Activated CD4-positive, alpha-beta memory T cell treated with anti-CD3 and anti-CD28 coated beads, Interleukin-2, amount 10 ng/mL, durations not matched to agents 7 days and 5 days (primary cell): ENCODE data around the gene EFCAB6. TPM values are rescaled to one million over a fixed set of nuclear protein-coding genes. Genes with fewer than 3 reads are reported as not detected.

Experiments
- CTCF ChIA-PET: fragments of 350-600 bp; sonication (Branson Sonifier 250); formaldehyde crosslinking; loops from one replicate; lab custom pipeline; 2021; ENCODE audit warnings: antibody characterized with exemption, inconsistent platforms; lab: Charles Lee
- POLR2A ChIA-PET: fragments of 350-600 bp; sonication (Branson Sonifier 250); formaldehyde crosslinking; loops from one replicate; lab custom pipeline; 2021; ENCODE audit warnings: antibody characterized with exemption; lab: Charles Lee
- DNase-seq: peaks from one replicate; pipeline ENCODE4 v3.0.0-alpha.2; 2020
- H3K27ac Mint-ChIP-seq: one replicate; pipeline ENCODE4 v1.8.0; 2021; ENCODE audit warnings: mild to moderate bottlenecking, mixed read lengths
- H3K27me3 Mint-ChIP-seq: one replicate; pipeline ENCODE4 v1.8.0; 2021; ENCODE audit warnings: mixed read lengths
- H3K36me3 Mint-ChIP-seq: one replicate; pipeline ENCODE4 v1.8.0; 2021; ENCODE audit warnings: low read depth, mixed read lengths
- H3K4me1 Mint-ChIP-seq: one replicate; pipeline ENCODE4 v1.8.0; 2021; ENCODE audit warnings: mixed read lengths
- H3K4me3 Mint-ChIP-seq: one replicate; pipeline ENCODE4 v1.8.0; 2021; ENCODE audit warnings: mild to moderate bottlenecking, mixed read lengths
- H3K9me3 Mint-ChIP-seq: one replicate; pipeline ENCODE4 v1.8.0; 2021; ENCODE audit warnings: mixed read lengths
- total RNA-seq, 2 experiments: library from RNA; stranded (reverse); gene quantifications; one replicate each; pipeline ENCODE4 v1.2.3, GENCODE V29; 2021

EFCAB6 gene
- total RNA-seq, 2 experiments from 2014 or later = 0.18 TPM; not detected in 1

DNA sequence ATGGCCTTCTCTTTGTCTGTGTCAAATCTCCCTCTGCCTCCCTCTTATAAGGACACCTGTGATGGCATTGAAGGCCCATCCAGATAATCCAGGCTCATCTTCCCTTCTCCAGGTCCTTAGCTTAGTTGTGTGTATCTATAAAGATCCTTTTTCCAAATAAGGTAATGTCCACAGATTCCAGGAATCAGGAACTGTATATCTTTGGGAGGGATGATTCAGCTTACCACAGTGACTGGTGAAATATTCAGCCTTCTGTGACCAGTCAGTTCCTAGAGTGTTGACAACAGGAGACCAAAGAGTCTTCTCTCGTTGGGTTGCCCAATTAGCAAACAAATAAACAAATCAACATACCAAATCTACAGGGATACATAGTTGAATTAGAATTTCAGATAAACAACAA, 224.5 kb downstream of the EFCAB6 start:
- H3K9me3 Mint-ChIP-seq = no peaks in the 10 kb centered on the region
- CTCF ChIA-PET = no interaction called here
- H3K27ac Mint-ChIP-seq = no peak overlapping the region
- H3K27me3 Mint-ChIP-seq = peaks cover 14% of the 10 kb centered on the region
- H3K4me1 Mint-ChIP-seq = no peaks in the 10 kb centered on the region
- no peak overlapping the region for H3K4me3 Mint-ChIP-seq
- no peaks in the 10 kb centered on the region for H3K36me3 Mint-ChIP-seq
- no peak for DNase-seq
- POLR2A ChIA-PET = no interaction called here

DNA sequence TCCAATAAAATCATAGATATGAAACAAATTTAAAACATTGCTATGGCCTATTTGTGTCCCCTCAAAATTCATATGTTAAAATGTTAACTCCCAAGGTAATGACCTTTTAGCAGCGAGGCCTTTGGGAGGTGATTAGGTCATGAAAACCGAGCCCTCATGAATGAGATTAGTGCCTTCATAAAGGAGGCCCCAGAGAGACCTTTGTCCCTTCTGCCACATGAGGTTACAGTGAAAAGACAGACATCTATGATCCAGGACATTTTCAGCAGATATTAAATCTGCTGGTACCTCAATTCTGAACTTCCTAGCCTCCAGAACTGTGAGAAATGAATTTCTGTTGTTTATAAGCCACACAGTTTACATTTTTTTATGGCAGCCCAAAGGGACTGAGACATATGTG, 228.6 kb downstream of the EFCAB6 start:
- no peak for DNase-seq
- H3K9me3 Mint-ChIP-seq = no peaks in the 10 kb centered on the region
- H3K4me3 Mint-ChIP-seq = no peak overlapping the region
- ChIA-PET CTCF (no interaction called here), POLR2A (no interaction called here)
- peaks cover 3% of the 10 kb centered on the region for H3K27me3 Mint-ChIP-seq
- no peaks in the 10 kb centered on the region for H3K36me3 Mint-ChIP-seq
- no peaks in the 10 kb centered on the region for H3K4me1 Mint-ChIP-seq
- H3K27ac Mint-ChIP-seq = no peak overlapping the region

DNA sequence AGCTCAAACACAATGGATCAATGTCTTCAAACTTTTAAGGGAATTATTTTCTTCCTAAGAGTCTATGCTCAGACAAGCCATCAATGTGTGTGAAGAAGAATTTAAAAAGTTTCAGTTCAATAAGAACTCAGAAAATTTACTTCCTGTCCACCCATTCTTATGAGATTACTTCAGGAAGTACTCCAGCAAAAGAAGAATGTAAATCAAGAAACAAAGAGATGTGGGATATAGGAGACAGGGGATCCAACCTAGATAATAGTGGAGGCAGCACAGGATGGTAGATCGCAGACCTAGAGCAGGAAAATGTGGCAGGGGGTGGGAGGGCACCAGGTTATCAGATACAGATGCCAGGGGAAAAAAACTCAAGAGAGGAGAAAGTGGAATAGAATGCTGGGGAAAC, 229.7 kb downstream of the EFCAB6 start:
- no peaks in the 10 kb centered on the region for H3K36me3 Mint-ChIP-seq
- peaks cover 3% of the 10 kb centered on the region for H3K27me3 Mint-ChIP-seq
- H3K4me3 Mint-ChIP-seq = no peak overlapping the region
- no peak overlapping the region for H3K27ac Mint-ChIP-seq
- DNase-seq = no peak
- no peaks in the 10 kb centered on the region for H3K4me1 Mint-ChIP-seq
- CTCF ChIA-PET = no interaction called here
- POLR2A ChIA-PET = no interaction called here
- H3K9me3 Mint-ChIP-seq = no peaks in the 10 kb centered on the region

DNA sequence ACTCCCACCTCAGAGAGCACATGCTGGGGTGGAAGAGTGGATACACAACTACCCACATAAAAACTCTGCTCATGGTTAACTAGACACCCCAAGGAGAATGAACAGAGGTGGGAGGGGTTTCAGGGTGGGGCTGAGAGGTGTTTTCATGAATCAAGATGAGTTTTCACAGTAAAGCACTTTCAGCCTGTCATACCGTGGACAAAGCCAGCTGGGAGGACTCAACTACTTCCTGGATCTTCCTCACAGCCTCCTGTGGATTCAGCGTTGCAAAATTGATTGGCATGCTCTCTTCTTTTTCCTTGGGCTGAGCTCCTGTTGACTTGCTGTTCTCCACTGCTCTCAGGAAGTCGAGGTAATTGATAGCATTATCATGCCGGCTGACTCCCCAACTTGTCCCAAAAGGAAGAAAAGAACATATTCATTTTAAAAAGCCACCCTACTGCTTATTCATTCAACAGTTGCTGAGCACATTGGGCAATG, 231.8 kb downstream of the EFCAB6 start:
- Mint-ChIP-seq H3K4me3 (no peak overlapping the region), H3K4me1 (no peaks in the 10 kb centered on the region), H3K27me3 (peaks cover 6% of the 10 kb centered on the region), H3K27ac (no peak overlapping the region), H3K36me3 (no peaks in the 10 kb centered on the region), H3K9me3 (no peaks in the 10 kb centered on the region)
- ChIA-PET POLR2A (no interaction called here), CTCF (no interaction called here)
- DNase-seq = no peak

DNA sequence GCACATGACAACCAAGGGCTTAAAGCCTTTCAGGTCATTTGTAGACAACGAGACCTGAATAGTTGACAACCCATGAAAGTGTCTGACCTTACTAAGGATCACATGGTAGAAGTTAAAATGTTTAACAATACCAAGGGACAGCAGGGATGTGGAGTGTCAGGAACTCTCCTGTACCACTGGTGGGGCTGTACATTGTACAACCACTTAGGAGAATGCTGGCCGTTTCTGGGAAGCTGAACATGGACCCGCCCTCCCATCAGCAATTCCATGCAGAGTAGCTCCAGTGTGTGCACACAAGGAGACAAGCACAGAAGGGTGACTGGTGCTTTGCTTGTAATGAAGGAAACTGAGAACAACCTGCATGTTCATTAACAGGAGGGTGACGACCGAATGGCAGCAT, 237.4 kb downstream of the EFCAB6 start:
- Mint-ChIP-seq H3K27me3 (peaks cover 5% of the 10 kb centered on the region), H3K27ac (no peak overlapping the region), H3K4me3 (no peak overlapping the region), H3K36me3 (no peaks in the 10 kb centered on the region), H3K4me1 (no peaks in the 10 kb centered on the region), H3K9me3 (no peaks in the 10 kb centered on the region)
- ChIA-PET POLR2A (no interaction called here), CTCF (no interaction called here)
- no peak for DNase-seq

DNA sequence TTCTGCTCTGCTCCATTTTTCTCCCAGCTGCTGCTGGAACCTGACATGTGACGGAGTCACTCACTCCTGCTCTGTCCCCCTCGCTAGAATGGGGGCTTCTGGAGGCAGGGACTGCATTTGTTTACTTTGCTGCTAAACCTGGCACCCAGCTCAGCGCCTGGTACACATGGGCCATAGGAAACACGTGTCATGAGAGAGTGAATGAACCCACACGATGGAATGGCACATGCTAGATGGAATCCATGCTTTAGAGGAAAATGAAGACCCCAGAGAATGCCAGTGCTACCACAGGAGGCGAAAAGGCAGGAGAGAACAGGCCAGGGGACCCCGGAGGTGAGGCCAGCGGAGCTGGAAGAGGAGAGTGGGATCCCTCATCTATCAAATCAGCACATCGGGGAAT, 239.4 kb downstream of the EFCAB6 start:
- CTCF ChIA-PET = no interaction called here
- H3K4me1 Mint-ChIP-seq = no peaks in the 10 kb centered on the region
- peaks cover 5% of the 10 kb centered on the region for H3K27me3 Mint-ChIP-seq
- no peak for DNase-seq
- H3K4me3 Mint-ChIP-seq = no peak overlapping the region
- no peak overlapping the region for H3K27ac Mint-ChIP-seq
- H3K9me3 Mint-ChIP-seq = no peaks in the 10 kb centered on the region
- H3K36me3 Mint-ChIP-seq = no peaks in the 10 kb centered on the region
- POLR2A ChIA-PET = no interaction called here

GRCh38 chr22:43571181-43571580, 240.9 kb downstream of the EFCAB6 start:
- H3K27me3 Mint-ChIP-seq = peaks cover 1% of the 10 kb centered on the region
- H3K27ac Mint-ChIP-seq = no peak overlapping the region
- no peaks in the 10 kb centered on the region for H3K9me3 Mint-ChIP-seq
- ChIA-PET POLR2A (no interaction called here), CTCF (no interaction called here)
- H3K4me3 Mint-ChIP-seq = no peak overlapping the region
- H3K36me3 Mint-ChIP-seq = no peaks in the 10 kb centered on the region
- DNase-seq = no peak
- H3K4me1 Mint-ChIP-seq = no peaks in the 10 kb centered on the region

- POLR2A ChIA-PET = no interaction called here
- DNase-seq = no peak
- Mint-ChIP-seq H3K4me1 (no peaks in the 10 kb centered on the region), H3K27me3 (peaks cover 1% of the 10 kb centered on the region), H3K27ac (no peak overlapping the region), H3K9me3 (no peaks in the 10 kb centered on the region), H3K36me3 (no peaks in the 10 kb centered on the region), H3K4me3 (no peak overlapping the region)
- CTCF ChIA-PET = no interaction called here
Measured at GRCh38 chr22:43570531-43571165, 241.5 kb downstream of the EFCAB6 start.

- CTCF ChIA-PET = no interaction called here
- Mint-ChIP-seq H3K4me1 (no peaks in the 10 kb centered on the region), H3K27me3 (peaks cover 1% of the 10 kb centered on the region), H3K27ac (no peak overlapping the region), H3K36me3 (no peaks in the 10 kb centered on the region), H3K4me3 (no peak overlapping the region), H3K9me3 (no peaks in the 10 kb centered on the region)
- DNase-seq = no peak
- POLR2A ChIA-PET = no interaction called here
Measured at GRCh38 chr22:43569111-43569510, 243.0 kb downstream of the EFCAB6 start.

GRCh38 chr22:43567691-43568324, 244.3 kb downstream of the EFCAB6 start:
- ChIA-PET CTCF (no interaction called here), POLR2A (no interaction called here)
- no peak for DNase-seq
- Mint-ChIP-seq H3K4me3 (no peak overlapping the region), H3K4me1 (no peaks in the 10 kb centered on the region), H3K27me3 (peaks cover 1% of the 10 kb centered on the region), H3K9me3 (no peaks in the 10 kb centered on the region), H3K27ac (no peak overlapping the region), H3K36me3 (no peaks in the 10 kb centered on the region)

- no peaks in the 10 kb centered on the region for H3K9me3 Mint-ChIP-seq
- CTCF ChIA-PET = no interaction called here
- no peaks in the 10 kb centered on the region for H3K36me3 Mint-ChIP-seq
- H3K27ac Mint-ChIP-seq = no peak overlapping the region
- POLR2A ChIA-PET = no interaction called here
- no peak for DNase-seq
- H3K4me3 Mint-ChIP-seq = no peak overlapping the region
- peaks cover 1% of the 10 kb centered on the region for H3K27me3 Mint-ChIP-seq
- H3K4me1 Mint-ChIP-seq = no peaks in the 10 kb centered on the region
Measured at GRCh38 chr22:43566561-43567332, 245.4 kb downstream of the EFCAB6 start.

DNA sequence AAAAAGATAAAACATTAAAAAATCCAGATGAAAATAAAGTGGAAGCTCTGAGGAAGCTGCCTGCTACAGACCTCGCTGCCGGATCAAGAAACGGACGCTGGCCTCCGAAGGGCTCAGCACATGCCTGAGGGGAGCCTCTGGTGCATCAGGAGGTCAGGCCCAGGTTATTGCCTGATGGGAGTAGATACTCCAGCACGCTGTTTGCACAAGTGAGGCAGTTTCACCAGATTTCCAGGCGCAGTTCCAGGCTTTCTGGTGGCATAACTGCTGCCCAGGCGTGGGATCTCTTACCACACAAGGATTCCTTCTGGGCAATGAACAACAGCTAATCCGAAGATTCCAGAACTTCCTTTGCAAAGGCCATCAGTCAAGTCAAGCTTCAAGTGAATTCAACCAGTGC, 246.1 kb downstream of the EFCAB6 start:
- Mint-ChIP-seq H3K9me3 (no peaks in the 10 kb centered on the region), H3K4me1 (no peaks in the 10 kb centered on the region), H3K4me3 (no peak overlapping the region), H3K27ac (no peak overlapping the region), H3K36me3 (no peaks in the 10 kb centered on the region), H3K27me3 (peaks cover 1% of the 10 kb centered on the region)
- ChIA-PET CTCF (no interaction called here), POLR2A (no interaction called here)
- no peak for DNase-seq

DNA sequence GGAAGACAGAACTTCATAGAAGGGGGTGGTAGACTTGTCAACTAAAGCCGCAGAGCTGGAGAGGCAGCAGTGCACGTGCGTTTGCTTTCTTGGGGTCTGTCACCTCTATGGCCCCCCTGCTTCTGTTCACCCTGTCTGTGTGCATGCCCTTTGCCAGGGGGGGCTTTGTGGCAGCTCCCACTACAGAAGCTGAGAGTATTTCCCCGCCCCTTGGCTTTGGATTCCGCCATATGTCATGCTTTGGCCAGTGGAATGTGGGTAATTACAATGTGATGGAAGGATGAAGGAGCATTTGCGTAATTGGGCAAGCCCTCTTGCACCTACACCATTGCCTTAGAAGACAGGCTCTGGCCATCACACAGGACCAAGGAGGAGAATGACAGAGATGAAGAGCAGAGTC, 247.2 kb downstream of the EFCAB6 start:
- ChIA-PET CTCF (no interaction called here), POLR2A (no interaction called here)
- H3K9me3 Mint-ChIP-seq = no peaks in the 10 kb centered on the region
- H3K36me3 Mint-ChIP-seq = no peaks in the 10 kb centered on the region
- DNase-seq = no peak
- H3K27ac Mint-ChIP-seq = no peak overlapping the region
- H3K27me3 Mint-ChIP-seq = no peaks in the 10 kb centered on the region
- H3K4me3 Mint-ChIP-seq = no peak overlapping the region
- no peaks in the 10 kb centered on the region for H3K4me1 Mint-ChIP-seq
